ENCODE results near the gene HOXB2.

HOXB2 gene

DNA sequence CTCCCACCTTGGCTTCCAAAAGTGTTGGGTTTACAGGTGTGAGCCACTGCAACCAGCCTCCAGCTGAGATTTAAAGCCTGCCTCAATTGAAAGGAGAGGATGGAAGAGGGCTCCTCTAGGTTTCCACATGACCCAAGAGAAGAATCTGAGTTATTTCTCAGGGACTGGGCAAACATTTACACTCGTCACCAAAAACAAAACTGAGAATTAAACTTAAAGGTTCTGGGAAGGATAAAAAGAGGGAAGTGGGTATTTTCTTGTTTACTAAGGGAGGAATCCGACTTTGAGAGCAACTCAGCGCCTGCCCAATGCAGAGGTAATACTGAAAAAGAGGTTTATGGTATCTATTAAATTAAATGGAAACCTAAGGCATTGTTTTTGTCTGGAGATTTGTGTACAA lies 27.4 kb downstream of the HOXB2 start:
- peak; percentile 46 for DNase-seq (ENCODE audit: low read depth)
- TF ChIP-seq, protein P1, sequence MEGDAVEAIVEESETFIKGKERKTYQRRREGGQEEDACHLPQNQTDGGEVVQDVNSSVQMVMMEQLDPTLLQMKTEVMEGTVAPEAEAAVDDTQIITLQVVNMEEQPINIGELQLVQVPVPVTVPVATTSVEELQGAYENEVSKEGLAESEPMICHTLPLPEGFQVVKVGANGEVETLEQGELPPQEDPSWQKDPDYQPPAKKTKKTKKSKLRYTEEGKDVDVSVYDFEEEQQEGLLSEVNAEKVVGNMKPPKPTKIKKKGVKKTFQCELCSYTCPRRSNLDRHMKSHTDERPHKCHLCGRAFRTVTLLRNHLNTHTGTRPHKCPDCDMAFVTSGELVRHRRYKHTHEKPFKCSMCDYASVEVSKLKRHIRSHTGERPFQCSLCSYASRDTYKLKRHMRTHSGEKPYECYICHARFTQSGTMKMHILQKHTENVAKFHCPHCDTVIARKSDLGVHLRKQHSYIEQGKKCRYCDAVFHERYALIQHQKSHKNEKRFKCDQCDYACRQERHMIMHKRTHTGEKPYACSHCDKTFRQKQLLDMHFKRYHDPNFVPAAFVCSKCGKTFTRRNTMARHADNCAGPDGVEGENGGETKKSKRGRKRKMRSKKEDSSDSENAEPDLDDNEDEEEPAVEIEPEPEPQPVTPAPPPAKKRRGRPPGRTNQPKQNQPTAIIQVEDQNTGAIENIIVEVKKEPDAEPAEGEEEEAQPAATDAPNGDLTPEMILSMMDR (IDR thresholded peaks at IDR 0.05; ENCODE audit: insufficient read depth, low read depth, low read length, missing control alignments): no peak
- no peak overlapping the region for H3K4me3 ChIP-seq (ENCODE audit: low read depth, low read length)

DNA sequence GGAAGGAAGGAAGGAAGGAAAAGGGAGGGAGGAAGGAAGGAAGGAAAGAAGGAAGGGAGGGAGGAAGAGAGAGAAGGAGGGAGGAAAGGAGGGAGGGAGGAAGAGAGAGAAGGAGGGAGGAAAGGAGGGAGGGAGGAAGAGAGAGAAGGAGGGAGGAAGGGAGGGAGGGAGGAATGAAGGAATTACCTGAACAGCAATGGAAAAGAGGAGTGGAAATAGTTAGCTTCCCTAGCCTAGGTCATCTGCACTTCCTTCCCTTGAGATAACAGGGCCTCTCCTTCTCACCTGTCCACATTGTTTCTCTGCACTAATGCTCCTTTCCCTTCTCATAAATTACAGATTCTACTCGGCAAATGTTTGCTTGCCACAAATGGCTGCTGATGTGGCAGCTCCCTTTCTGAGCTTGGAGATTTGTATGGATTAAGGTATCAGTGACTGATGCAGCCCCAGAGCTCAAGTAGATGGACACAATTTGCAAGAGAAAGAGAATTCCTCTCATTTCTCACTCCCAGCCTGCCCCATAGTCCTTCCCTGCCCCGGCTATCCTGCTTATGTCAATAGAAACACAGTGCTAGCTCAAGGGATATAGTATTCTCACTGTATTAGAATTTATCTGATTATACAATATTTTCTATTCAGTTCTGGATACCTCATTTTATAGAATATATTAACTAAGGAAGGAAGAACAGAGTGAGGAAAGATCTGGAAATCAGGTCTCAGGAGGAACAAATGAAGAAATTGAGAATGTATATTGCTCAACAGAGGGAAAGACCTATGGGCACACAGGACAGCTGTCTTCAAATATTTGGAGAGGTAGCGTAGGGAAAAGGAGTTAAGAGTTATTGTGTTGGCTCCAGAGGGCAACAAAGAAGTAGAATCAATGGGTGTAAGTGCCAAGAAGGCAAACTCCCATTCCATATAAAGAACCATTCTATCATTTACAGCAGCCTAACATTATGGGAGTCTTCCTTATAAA lies 28.7 kb downstream of the HOXB2 start:
- DNase-seq (ENCODE audit: low read depth): no peak

DNA sequence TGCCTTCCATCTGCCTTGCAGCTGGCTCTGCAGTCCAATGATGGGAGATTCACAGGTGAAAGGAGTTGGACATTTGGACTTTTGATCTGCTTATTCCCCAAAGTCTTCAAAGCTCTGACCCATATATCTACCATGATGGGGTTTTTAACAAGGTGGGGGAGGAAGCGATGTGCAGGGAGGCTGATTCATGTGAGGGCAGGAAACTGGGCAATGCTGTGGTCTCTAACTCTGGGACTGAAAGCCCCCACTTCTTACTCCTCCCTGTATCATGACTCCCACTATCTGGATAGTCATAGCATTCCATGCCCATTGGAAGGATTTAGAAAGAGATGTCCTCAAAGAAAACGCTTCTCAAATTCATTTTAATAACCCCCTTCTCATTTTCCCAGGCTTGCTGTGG lies 30.4 kb downstream of the HOXB2 start:
- peak; percentile 21 for DNase-seq (ENCODE audit: low read depth)
- H3K4me3 ChIP-seq (ENCODE audit: low read depth, low read length): peak overlapping the region; percentile 18; the same call in 1 of the 2 replicates
- TF ChIP-seq, protein P1 (IDR thresholded peaks at IDR 0.05; ENCODE audit: insufficient read depth, low read depth, low read length, missing control alignments): no peak

More for the DNA sequence above, 28.7 kb downstream of the HOXB2 start:
- no peak overlapping the region for H3K4me3 ChIP-seq (ENCODE audit: low read depth, low read length)
- TF ChIP-seq, protein P1 (IDR thresholded peaks at IDR 0.05; ENCODE audit: insufficient read depth, low read depth, low read length, missing control alignments): no peak

DNA sequence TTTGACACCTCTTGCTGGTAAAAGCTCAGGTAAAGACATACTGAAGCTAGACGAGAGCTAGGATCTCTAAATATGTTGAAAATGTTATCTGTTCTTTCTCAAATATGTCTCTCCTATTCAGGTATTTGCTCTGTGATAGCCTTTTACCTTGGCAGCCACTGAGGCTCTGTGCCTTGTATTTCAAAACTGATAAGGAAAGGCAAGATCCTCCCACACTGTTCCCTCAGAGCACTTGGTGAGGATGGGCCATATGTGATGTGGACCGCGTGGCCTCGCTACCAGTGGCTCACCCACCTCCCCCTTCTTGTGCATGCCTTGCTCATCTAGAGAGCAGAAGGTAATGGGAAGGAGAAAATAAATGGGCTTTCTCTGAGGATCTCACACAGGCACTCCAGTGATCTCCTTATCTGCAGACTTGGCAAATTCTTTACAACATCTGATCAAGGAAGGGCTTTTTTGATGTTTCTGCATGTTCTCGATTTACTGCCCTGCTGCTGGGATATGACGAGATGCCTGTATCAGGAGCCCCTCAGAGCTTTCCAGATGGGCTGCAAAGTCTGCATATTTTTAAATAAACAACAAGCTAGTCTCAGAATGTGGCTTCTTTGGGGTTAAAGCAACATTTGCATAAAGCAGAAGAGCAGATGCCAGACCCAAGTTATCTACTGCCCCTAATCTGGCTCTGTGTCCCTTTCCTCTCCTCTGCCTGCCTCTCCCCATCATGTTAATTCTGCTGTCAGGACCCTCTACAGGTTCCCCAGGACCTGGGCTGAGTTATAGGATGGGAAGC lies 31.0 kb downstream of the HOXB2 start:
- DNase-seq (ENCODE audit: low read depth): peak; percentile 52
- peak overlapping the region; percentile 18; the same call in 1 of the 2 replicates for H3K4me3 ChIP-seq (ENCODE audit: low read depth, low read length)
- TF ChIP-seq, protein P1 (IDR thresholded peaks at IDR 0.05; ENCODE audit: insufficient read depth, low read depth, low read length, missing control alignments): no peak

DNA sequence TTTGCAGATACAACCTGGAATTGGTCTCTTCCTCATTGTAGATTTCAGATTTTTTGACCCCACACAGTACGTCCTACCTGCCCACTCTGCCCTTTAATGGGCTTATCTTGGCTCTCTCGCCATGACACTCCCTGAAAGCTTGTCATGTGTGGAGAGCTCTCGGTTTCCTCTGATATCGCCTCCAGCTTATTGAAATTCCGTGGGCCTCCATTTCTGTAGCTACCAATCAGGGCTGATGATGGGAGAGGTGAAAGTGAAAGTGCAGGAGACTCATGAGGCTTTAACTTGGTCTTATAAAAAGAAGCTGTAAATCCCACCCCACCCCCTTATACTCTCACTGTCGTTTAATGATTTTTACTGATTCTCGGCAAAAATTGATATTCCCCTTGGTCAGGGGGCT lies 31.8 kb downstream of the HOXB2 start:
- TF ChIP-seq, protein P1 (IDR thresholded peaks at IDR 0.05; ENCODE audit: insufficient read depth, low read depth, low read length, missing control alignments): no peak
- H3K4me3 ChIP-seq (ENCODE audit: low read depth, low read length): no peak overlapping the region
- DNase-seq (ENCODE audit: low read depth): peak; percentile 40

DNA sequence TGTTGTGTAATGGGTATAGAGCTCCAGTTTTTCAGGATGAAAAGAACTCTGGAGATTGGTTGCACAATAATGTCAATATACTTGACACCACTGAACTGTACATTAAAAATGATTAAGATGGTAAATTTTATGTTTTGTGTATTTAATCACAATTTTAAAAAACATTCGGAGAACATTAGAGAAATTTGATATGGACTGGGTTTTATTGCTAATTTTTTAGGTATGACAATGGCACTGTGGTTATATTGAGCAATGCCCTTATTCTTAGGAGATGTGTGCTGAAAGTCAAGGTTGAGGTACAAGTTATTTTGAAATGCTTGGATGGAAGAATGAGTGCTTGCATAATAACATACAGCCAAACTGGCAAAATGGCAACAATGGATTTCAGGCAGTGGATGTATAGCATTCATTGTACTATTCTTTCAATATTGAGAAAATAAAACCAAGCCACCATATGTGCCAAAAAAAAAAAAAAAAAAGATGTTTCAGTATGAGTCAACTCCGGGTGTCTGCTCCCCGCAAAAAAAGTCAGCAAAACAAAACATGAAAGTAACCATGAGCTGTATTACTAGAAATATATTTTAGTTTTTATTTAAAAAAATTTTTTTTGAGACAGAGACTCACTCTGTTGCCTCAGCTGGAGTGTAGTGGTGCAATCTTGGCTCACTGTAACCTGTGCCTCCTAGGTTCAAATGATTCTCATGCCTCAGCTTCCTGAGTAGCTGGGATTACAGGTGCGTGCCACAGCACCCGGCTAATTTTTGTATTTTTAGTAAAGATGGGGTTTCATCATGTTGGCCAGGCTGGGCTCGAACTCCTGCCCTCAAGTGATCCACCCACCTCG lies 33.9 kb downstream of the HOXB2 start:
- peak; percentile 86 for DNase-seq (ENCODE audit: low read depth)
- no peak overlapping the region for H3K4me3 ChIP-seq (ENCODE audit: low read depth, low read length)
- TF ChIP-seq, protein P1 (IDR thresholded peaks at IDR 0.05; ENCODE audit: insufficient read depth, low read depth, low read length, missing control alignments): no peak
